ENCODE results near the gene BBX.

DNA sequence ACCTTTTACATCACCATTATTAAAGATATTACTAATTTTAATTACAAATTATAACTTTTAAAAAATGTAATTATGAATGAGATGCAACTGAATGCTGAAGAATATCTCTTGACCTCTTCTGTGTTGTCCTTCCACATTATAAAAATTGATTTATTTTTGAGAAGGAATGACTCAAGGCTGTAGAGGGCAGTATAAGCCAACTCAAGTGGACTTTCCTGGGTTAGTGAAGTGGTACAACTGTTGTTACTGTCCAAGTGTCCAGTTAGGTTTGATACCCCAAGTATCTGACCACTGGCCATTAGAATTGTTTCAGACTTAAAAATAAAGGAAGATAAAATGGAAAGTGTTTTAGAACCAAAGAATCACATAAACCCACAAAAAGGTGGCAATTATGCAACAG is 51.9 kb downstream of the BBX start:
- TF ChIP-seq GATA2 (IDR thresholded peaks at IDR 0.05; ENCODE audit: low read depth, low read length) (no peak), GATA3 (IDR thresholded peaks at IDR 0.05; ENCODE audit: low read depth, low read length) (no peak)
